SHP77 treated with DMSO at 0.1 percent for 48 hours (cell line): ENCODE results near the gene COL9A1.
A peak's percentile ranks its signal among the peaks of the same experiment; 100 is the strongest.

Experiments used
- DNase-seq: peaks from one replicate; lab custom pipeline; 2025; lab: John Stamatoyannopoulos, UW

The COL9A1 gene

GRCh38 chr6:70286905-70287304 lies 16.0 kb downstream of the COL9A1 start:
- no peak for DNase-seq

DNA sequence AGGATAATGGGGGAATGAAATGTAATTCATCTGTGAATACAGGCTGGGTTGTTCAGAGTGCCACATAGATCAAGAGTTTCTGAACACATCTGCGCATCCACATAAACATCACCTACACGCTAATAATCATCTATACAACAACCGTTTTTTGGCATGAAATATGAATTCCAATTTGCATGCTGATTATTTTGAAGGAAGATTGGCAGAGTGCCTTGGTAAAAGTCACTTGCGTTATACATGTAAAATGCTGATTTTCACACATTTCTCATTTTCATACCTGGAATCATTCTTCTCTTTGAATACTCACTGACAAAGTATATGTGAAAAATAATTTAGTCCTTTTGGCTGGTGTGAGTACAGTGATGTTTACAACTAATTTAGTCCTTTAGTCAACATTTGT lies 17.7 kb downstream of the COL9A1 start:
- no peak for DNase-seq

DNA sequence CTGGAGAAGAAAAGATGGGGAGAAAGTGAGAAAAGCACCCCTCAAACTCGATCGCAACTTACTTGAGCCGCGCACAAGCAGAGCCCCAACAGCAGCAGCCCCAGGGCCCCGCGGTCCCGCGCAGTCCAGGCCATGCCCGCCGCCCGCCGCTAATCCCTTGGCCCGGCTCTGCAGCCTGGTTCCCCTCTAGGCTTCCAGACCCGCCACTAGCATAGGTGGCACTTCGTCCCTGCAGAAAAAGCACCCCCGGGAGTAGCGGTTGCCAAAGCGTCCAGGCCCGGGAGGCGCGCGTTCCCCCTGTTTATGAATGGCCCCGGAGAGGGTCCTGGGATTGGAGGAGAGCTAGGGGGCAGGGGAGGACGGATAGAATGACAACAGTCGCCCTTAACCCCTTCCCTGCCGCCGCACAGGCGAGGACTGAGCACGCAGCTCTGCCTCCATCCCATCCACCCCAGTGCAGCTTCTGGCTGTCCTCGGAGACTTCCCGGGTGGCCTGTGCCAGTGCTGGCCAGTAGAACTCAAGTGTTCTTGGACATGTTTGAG lies 19.9 kb downstream of the COL9A1 start:
- no peak for DNase-seq

DNA sequence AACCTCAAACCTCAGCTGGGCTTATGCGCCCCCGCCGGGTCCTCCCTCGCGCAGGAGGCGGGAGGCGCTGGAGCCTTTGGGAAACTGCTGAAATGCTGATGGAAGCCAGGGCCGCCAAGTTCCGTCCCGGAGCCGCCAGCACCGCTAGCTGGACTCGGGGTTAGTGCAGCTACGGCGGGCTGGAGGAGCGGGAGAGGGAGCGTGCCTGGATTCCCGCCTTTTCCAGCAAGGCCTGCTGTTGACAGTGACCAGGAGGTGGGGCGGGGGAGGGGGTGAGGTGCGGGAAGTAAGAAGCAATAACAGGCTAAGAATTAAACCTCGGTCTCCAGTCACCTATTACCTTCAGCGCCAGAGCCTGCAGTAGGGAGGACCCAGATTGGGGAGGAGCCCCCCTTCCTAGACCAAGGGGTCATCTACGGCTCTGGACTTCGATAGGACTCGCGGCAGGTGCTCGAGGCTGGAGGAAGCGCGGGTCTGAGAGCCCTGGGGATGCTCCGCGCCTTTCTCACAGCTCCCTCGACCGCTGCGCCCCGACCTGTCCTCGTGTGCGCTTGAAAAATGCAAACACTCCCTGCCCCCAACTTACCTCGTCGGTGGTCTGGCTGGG lies 20.5 kb downstream of the COL9A1 start:
- DNase-seq = no peak

DNA sequence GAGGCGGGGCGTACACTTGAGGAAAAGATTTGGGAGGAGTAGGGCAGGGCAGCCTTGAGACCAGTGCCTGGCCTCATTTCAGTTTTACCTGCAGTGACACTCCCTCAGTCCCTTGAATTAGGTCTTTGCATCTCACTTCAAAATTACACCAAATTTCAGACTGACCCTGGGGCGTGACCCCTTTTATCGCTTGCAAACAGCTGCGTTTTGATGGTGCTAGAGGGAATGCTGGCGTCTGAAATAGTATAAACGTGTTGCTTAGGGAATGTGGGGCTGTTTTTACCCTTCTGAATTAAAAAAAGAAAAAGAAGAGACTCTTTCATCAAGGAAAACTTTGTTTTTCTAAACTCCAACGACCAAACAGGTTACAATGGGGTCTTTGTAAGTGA lies 21.0 kb downstream of the COL9A1 start:
- DNase-seq = no peak

- DNase-seq = peak; percentile 4
Measured at GRCh38 chr6:70280400-70280853, 22.5 kb downstream of the COL9A1 start.

DNA sequence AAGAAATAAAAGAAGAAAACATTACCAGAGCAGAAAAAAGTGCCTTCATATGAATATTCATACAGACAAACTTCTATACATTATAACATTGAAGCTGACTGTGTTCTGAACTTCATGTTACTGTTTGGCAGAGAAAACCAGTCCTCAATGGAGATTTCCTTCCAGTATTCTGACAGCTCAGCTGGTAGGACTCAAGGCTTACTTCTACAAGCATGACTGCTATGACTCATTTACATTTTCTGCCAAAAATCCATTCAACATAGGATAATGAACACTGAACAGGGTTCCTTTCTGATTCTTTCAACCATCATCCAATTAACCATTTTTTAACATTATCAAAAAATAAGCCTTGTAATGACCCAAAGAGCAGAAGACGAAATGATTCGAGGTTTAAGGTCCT lies 25.4 kb downstream of the COL9A1 start:
- no peak for DNase-seq

- no peak for DNase-seq
Measured at GRCh38 chr6:70274338-70274737, 28.5 kb downstream of the COL9A1 start.

DNA sequence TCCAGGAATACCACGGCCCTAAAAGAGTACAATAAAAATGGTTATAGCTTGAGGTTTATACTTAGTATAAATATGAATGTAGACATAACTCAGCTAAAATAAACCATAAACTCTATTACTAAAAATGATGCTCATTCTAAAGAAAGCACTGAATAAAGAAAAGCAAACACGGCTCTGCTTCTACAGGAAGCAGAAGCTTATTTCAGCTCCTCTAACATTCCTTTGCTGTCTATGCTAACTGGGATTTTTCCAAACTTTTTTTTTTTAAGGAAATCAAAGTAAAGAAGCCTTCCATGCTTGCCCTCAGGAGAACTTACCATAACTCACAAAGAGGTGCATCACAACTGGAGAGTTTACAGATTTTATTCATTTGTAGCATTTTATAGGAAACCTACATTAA lies 30.8 kb downstream of the COL9A1 start:
- DNase-seq = no peak

DNA sequence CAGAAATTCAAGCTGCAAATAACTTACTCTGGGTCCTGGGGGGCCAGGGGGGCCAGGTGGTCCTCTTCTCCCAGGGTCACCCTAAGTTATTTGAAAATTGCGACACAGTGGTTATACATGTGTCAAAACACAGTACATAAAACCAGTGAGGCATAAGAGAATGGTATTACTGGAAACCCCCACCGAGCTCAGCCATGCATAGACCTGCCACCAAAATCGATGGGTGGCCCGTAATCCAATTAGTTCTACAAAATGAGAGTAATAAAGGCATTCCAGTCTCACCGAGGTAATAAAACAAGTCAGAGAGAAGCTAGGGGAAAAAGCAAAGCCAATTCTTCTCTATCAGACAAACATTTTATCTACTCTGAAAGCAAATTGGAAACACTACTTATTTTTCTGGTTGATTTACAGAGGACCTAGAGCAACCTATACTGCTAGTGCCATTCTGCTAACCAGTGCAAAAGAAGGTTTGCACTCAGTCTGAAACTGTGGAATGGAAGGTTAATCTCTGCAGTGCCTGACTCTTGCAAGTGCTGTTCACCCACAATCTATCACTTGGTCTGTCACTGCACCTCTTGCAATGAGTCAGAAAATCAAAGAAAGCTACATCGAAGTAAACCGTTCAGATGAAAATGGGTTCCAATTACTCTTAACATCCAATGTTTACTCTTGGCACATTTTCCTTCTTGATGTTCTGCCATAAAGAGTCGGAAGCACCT lies 32.4 kb downstream of the COL9A1 start:
- DNase-seq = no peak

DNA sequence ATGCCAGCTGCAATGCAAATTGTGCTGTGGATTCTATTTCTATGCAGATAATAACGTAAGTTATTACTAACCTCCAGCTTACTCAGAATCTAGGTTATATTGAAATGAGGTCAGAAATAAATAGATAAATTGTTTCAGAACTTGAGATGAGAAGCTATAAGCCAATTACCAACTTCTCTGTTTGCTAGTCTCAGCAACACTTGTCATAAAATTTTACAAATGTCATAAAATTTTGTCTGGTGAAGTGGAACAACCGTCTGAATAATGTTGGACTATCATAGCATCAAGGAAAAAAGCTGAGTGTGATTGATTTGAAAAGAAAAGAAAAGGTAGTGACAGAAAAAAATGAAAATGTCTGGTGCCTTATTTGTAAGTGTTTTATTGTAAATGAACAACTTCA lies 36.7 kb downstream of the COL9A1 start:
- DNase-seq = no peak

DNA sequence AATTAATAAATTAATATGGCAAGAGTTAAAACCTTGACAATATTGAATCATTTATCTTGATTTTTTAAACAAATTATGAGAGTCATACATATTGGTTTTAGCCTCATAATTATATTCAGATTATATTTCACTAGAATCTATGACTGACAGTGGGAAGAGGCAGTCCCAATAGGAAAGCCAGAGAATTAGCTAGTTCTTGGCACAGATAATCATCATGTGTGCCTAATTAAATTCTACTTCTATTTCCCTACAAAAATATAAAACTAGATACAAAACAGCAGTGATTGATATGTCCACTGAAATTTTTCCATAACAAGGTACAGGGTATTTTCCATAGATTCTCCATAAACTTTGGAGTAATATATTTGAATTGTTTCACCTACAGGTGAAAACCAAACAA lies 38.6 kb downstream of the COL9A1 start:
- DNase-seq = no peak

- no peak for DNase-seq
Measured at GRCh38 chr6:70258483-70258882, 44.4 kb downstream of the COL9A1 start.

GRCh38 chr6:70257768-70258273 lies 45.1 kb downstream of the COL9A1 start:
- DNase-seq = no peak

- DNase-seq = no peak
Measured at GRCh38 chr6:70254784-70255183, 48.1 kb downstream of the COL9A1 start.

- DNase-seq = no peak
Measured at GRCh38 chr6:70253923-70254322, 49.0 kb downstream of the COL9A1 start.

- DNase-seq = no peak
Measured at GRCh38 chr6:70252604-70253003, 50.3 kb downstream of the COL9A1 start.

DNA sequence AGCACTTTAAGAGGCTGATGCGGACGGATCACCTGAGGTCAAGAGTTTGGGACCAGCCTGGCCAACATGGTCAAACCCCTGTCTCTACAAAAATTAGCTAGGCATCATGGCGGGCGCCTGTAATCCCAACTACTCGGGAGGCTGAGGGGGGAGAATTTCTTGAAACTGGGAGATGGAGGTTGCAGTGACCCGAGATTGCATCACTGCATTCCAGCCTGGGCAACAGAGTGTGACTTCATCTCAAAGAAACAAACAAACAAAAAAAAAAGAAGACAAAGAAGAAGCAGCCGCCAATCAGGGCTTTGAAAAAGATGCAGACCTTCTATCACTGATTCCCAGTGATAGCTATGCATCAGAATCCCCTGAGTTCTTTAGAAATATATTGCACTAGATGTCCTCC lies 56.8 kb downstream of the COL9A1 start:
- no peak for DNase-seq

GRCh38 chr6:70241991-70242420 lies 60.9 kb downstream of the COL9A1 start:
- DNase-seq = no peak

DNA sequence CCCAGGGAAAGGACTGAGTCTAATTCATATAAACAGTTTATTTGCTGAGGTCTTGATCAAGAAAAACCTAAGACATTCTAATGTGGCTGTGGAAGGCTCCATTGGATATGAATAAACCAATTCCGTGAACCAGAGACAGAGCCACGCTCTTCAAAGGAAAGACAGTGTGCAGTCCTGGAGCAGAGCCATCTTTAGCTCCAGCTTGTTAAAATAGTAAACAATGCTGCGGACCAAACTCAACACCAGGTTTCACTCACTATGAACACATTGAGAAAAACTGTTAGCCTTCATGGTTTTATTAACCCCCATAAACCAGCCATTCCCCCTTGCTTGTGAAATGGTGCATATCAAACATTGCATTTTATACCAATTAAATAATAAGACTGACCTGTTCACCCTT lies 61.9 kb downstream of the COL9A1 start:
- DNase-seq = no peak

DNA sequence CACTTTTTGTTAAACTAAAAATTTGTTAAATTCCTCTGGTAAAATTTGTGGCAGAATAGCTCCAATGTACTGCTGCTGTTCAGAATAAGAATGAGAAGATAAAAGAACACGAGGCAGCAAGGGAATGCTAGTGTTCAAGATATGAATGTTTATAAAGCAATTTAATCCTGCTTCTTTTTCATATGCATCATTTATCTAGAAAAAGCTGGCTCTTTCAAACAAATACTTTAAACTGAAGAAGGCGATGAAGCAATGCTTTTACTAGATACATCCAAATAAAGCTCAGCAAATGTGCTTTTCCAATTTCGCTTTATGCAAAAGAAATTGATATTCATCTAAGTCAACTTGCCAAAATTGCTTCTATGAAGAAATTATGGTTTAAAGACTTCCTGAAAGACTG lies 66.5 kb downstream of the COL9A1 start:
- no peak for DNase-seq

GRCh38 chr6:70234561-70235236 lies 68.2 kb downstream of the COL9A1 start:
- no peak for DNase-seq

GRCh38 chr6:70231311-70231710 lies 71.6 kb downstream of the COL9A1 start:
- DNase-seq = no peak
